HepG2 (cell line): ENCODE data around the gene ZFPM1. TPM values are rescaled to one million over a fixed set of nuclear protein-coding genes. Genes with fewer than 3 reads are reported as not detected.

Experiments used
- CENPT ChIP-seq: sonication (generic); formaldehyde crosslinking; IDR thresholded peaks from 2 replicates; pipeline ENCODE4 v1.8.0; 2022; ENCODE audit warnings: low read depth, mild to moderate bottlenecking, moderate library complexity, missing genetic modification reagents
- CREB1 ChIP-seq, 2 experiments: fragments of 450-650 bp in 1 of 2; IDR thresholded peaks; 2 replicates each; pipeline ENCODE4 v1.6.1; 2016 to 2017; ENCODE audit warnings: control low read depth in 1 of 2, mild to moderate bottlenecking in 1 of 2, missing compliant biosample characterization in 1 of 2, missing genetic modification characterization in 1 of 2
- GFI1 ChIP-seq: sonication (generic); formaldehyde crosslinking; IDR thresholded peaks from 2 replicates; pipeline ENCODE4 v1.5.0; 2020; ENCODE audit warnings: missing genetic modification reagents, mild to moderate bottlenecking, borderline replicate concordance
- HBP1 ChIP-seq: IDR thresholded peaks from 2 replicates; pipeline ENCODE4 v1.6.1; 2016; ENCODE audit warnings: low read depth, control low read depth
- KDM3A ChIP-seq: IDR thresholded peaks from 2 replicates; pipeline ENCODE4 v1.6.1; 2018; ENCODE audit warnings: low read depth, missing compliant biosample characterization
- MTA1 ChIP-seq: sonication (generic); formaldehyde crosslinking; IDR thresholded peaks from 2 replicates; pipeline ENCODE4 v1.4.0; 2020; ENCODE audit warnings: missing genetic modification reagents, mild to moderate bottlenecking, borderline replicate concordance
- MTF2 ChIP-seq: sonication (generic); formaldehyde crosslinking; IDR thresholded peaks from 2 replicates; pipeline ENCODE4 v1.5.0; 2020; ENCODE audit warnings: missing genetic modification reagents, borderline replicate concordance
- NKX3-1 ChIP-seq: sonication (generic); formaldehyde crosslinking; IDR thresholded peaks from 2 replicates; pipeline ENCODE4 v1.5.0; 2020; ENCODE audit warnings: missing genetic modification reagents
- NR2F2 ChIP-seq: IDR thresholded peaks from 2 replicates; pipeline ENCODE4 v1.6.1; 2012; ENCODE audit warnings: low read depth, inconsistent platforms, borderline replicate concordance
- RBAK ChIP-seq: sonication (generic); formaldehyde crosslinking; IDR thresholded peaks from 2 replicates; pipeline ENCODE4 v1.5.1; 2020; ENCODE audit warnings: mild to moderate bottlenecking, missing genetic modification reagents
- SP4 ChIP-seq: sonication (generic); formaldehyde crosslinking; IDR thresholded peaks from 2 replicates; pipeline ENCODE4 v1.8.1; 2023; ENCODE audit warnings: mild to moderate bottlenecking, missing genetic modification reagents
- TBP ChIP-seq: sonication (generic); formaldehyde crosslinking; IDR thresholded peaks from 2 replicates; pipeline ENCODE4 v1.5.0; 2020; ENCODE audit warnings: missing genetic modification reagents
- ZFP41 ChIP-seq: sonication (generic); formaldehyde crosslinking; IDR thresholded peaks from 2 replicates; pipeline ENCODE4 v1.4.0; 2020; ENCODE audit warnings: mild to moderate bottlenecking, missing genetic modification reagents, borderline replicate concordance
- ZFP82 ChIP-seq: sonication (generic); formaldehyde crosslinking; IDR thresholded peaks from 2 replicates; pipeline ENCODE4 v1.5.1; 2020; ENCODE audit warnings: mild to moderate bottlenecking, missing genetic modification reagents, borderline replicate concordance
- ZNF224 ChIP-seq: sonication (generic); formaldehyde crosslinking; IDR thresholded peaks from 2 replicates; pipeline ENCODE4 v1.5.0; 2020; ENCODE audit warnings: mild to moderate bottlenecking, missing genetic modification reagents
- ZNF335 ChIP-seq: sonication (generic); formaldehyde crosslinking; IDR thresholded peaks from 2 replicates; pipeline ENCODE4 v1.4.0; 2020; ENCODE audit warnings: missing genetic modification reagents
- ZNF614 ChIP-seq: IDR thresholded peaks from 2 replicates; pipeline ENCODE4 v1.6.1; 2018; ENCODE audit warnings: missing biosample characterization, missing genetic modification reagents, inconsistent platforms, borderline replicate concordance
- ZNF766 ChIP-seq: sonication (generic); formaldehyde crosslinking; IDR thresholded peaks from 2 replicates; pipeline ENCODE4 v1.5.0; 2020; ENCODE audit warnings: missing genetic modification reagents, borderline replicate concordance
- ZNF83 ChIP-seq: sonication (generic); formaldehyde crosslinking; IDR thresholded peaks from 2 replicates; pipeline ENCODE4 v1.4.0; 2020; ENCODE audit warnings: missing genetic modification reagents, mild to moderate bottlenecking, borderline replicate concordance
- ZSCAN31 ChIP-seq: sonication (generic); formaldehyde crosslinking; IDR thresholded peaks from 2 replicates; pipeline ENCODE4 v1.5.0; 2020; ENCODE audit warnings: low read depth, mild to moderate bottlenecking, missing genetic modification reagents
- polyA plus RNA-seq, 8 experiments: library from polyadenylated mRNA; depleted of rRNA in 3 of 8; stranded (reverse) in 7 of 8; unstranded in 1 of 8; fragments of >200 nt; fragmentation: Illumina TruSeq in 4 of 8; extraction: Trizol in 4 of 8; gene quantifications; 2 replicates each; pipeline versions ENCODE4 v1.2.1 to v1.2.3, GENCODE V29; 2011 to 2016; ENCODE audit warnings: low read depth in 4 of 8, missing spikeins in 1 of 8, mixed read lengths in 1 of 8; ENCODE audit not compliant: insufficient read depth in 1 of 8
- total RNA-seq, 5 experiments: library from RNA; depleted of rRNA; stranded (reverse); fragments of >200 nt; fragmentation: Illumina TruSeq; extraction: Trizol; gene quantifications; 2 replicates each; pipeline ENCODE4 v1.2.3, GENCODE V29; 2016; ENCODE audit warnings: low read depth in 1 of 5
- TF ChIP-seq, protein P1 (sequence below), 2 experiments: sonication (generic) in 1 of 2; formaldehyde crosslinking in 1 of 2; IDR thresholded peaks; 2 replicates each; pipeline versions ENCODE4 v1.5.1 to v1.6.1; 2011 to 2020; ENCODE audit warnings: borderline replicate concordance in 1 of 2, low read depth in 1 of 2, low read length in 1 of 2, mild to moderate bottlenecking in 1 of 2, missing genetic modification reagents in 1 of 2, moderate library complexity in 1 of 2
- TF ChIP-seq, protein P2 (sequence below): sonication (generic); formaldehyde crosslinking; IDR thresholded peaks from 2 replicates; pipeline ENCODE4 v1.4.0; 2020; ENCODE audit warnings: mild to moderate bottlenecking, missing genetic modification reagents

The ZFPM1 gene
- total and polyA plus RNA-seq, 2 of the 13 experiments (the other 11 are each of a cell fraction or from before 2014, with no cell fraction given) = 1.3 to 3.8 TPM

DNA sequence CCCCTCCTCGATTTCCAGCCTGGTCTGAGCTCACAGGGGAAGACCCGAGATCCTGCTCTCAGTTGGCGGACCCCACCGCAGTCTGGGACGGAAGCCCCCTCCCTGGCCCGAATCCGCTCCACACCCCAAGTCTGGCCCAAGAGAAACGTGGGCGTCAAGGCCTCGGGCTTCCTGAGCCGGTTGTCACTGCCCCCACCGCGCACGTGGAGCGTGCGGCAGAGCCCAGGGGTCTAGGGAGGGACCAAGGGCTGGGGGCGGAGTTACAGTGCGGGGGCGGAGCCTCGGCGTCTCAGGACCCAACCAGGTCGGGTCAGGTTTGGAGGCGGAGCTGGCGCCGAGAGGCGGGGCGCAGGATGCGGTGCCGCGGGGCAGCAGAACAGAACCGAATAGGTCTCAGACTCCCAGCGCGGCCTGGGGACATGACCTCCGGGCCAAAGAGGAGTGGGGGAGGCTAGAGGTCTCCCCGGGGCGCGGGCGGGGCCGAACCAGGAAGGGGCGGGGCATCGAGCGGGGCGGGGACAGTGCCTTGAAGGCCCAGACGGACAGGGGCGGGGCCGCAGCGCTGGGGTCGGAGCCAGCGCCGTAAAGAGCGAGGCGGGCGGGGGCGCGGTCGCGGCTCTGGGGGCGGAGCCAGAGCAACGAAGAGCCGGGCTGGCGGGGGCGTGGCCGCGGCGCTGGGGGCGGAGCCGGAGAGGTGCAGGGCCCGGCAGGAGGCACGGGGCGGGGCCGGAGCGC lies 431 bp upstream of the ZFPM1 start (continued):
- TF ChIP-seq MTA1 (CRISPR knock-in tag) = peak; percentile 74; the same call in 1 of the 2 replicates
- peak; percentile 96 for TF ChIP-seq SP4 (CRISPR knock-in tag)
- TF ChIP-seq, protein P1, sequence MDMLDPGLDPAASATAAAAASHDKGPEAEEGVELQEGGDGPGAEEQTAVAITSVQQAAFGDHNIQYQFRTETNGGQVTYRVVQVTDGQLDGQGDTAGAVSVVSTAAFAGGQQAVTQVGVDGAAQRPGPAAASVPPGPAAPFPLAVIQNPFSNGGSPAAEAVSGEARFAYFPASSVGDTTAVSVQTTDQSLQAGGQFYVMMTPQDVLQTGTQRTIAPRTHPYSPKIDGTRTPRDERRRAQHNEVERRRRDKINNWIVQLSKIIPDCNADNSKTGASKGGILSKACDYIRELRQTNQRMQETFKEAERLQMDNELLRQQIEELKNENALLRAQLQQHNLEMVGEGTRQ (IDR thresholded peaks at IDR 0.05; ENCODE audit: low read depth, low read length) = no peak
- TF ChIP-seq, protein P1 (CRISPR knock-in tag; IDR thresholded peaks at IDR 0.05; ENCODE audit: borderline replicate concordance) = peak; percentile 54; the same call in 1 of the 2 replicates
- TF ChIP-seq TBP (CRISPR knock-in tag) = no peak
- TF ChIP-seq CENPT (CRISPR knock-in tag) = no peak; the same call in 1 of the 2 replicates
- TF ChIP-seq ZNF83 (CRISPR knock-in tag) = peak; percentile 86; the same call in 1 of the 2 replicates
- peak; percentile 73; the same call in 1 of the 2 replicates for TF ChIP-seq ZNF614
- 0 out of 2 replicates have a peak, but pooled peaks have one; percentile 73 for TF ChIP-seq HBP1 (CRISPR knock-in tag)
- TF ChIP-seq ZNF335 = peak; percentile 75; the same call in 1 of the 2 replicates
- peak; percentile 94 for TF ChIP-seq ZSCAN31 (CRISPR knock-in tag)
- no peak; the same call in 1 of the 2 replicates for TF ChIP-seq NR2F2
- peak; percentile 91; the same call in 1 of the 2 replicates for TF ChIP-seq ZNF766 (CRISPR knock-in tag)
- TF ChIP-seq RBAK = no peak
- TF ChIP-seq, protein P2, sequence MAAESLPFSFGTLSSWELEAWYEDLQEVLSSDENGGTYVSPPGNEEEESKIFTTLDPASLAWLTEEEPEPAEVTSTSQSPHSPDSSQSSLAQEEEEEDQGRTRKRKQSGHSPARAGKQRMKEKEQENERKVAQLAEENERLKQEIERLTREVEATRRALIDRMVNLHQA (CRISPR knock-in tag) = no peak
- peak; percentile 88 for TF ChIP-seq NKX3-1
- no peak for TF ChIP-seq GFI1
- peak; percentile 95; the same call in 1 of the 2 replicates for TF ChIP-seq ZFP41 (CRISPR knock-in tag)
- TF ChIP-seq ZNF224 (CRISPR knock-in tag) = peak; percentile 90; the same call in 1 of the 2 replicates
- TF ChIP-seq ZFP82 (CRISPR knock-in tag) = peak; percentile 68; the same call in 1 of the 2 replicates
- no peak for TF ChIP-seq MTF2
- 0 out of 2 replicates have a peak, but pooled peaks have one; percentile 66 for TF ChIP-seq KDM3A (CRISPR knock-in tag)
- TF ChIP-seq CREB1 (IDR thresholded peaks at IDR 0.05) = no peak
- TF ChIP-seq CREB1 (CRISPR knock-in tag; IDR thresholded peaks at IDR 0.05) = no peak
